Measurements from ENCODE around the gene SIRT5. TPM values are rescaled to one million over a fixed set of nuclear protein-coding genes. Genes with fewer than 3 reads are reported as not detected.

The SIRT5 gene
- polyA plus RNA-seq, 3 donors = 3.3 to 5.0 (median 3.4) TPM

GRCh38 chr6:13572240-13572639, 2.2 kb upstream of the SIRT5 start:
- H3K27ac ChIP-seq (ENCODE audit: low read depth in 1 of 2, low read length in 2 of 2) = no peak overlapping the region
- 89% methylated on average over 6 of the region's 7 CpGs for WGBS (ENCODE audit: insufficient coverage)
- no peak overlapping the region for H3K9ac ChIP-seq (ENCODE audit: insufficient read depth, low read length, poor library complexity, severe bottlenecking)
- no peaks in the 10 kb centered on the region for H3K27me3 ChIP-seq (ENCODE audit: control insufficient read depth in 2 of 2, insufficient read depth in 2 of 2, low read length in 2 of 2)
- no peaks in the 10 kb centered on the region for H3K79me2 ChIP-seq (ENCODE audit: insufficient read depth, low read length)
- intact Hi-C loops (cut with micrococcal nuclease) = loop anchor here (5.0 to 10.0 kb wide), 5 partner anchors 45 to 235 kb away; partner anchors contain the start of genes GFOD1 (in 2 of the 2) and NOL7 (in 1 of the 2)
- no peak overlapping the region for H2AFZ ChIP-seq (ENCODE audit: insufficient read depth, low read depth, low read length, poor library complexity, severe bottlenecking)
- Mint-ChIP-seq H3K27ac (no peak overlapping the region), H3K36me3 (peaks cover 0 to 5% of the 10 kb centered on the region in 2 donors), H3K4me1 (peaks cover 17% of the 10 kb centered on the region), H3K4me3 (no peak overlapping the region), H3K9me3 (peaks cover 0 to 2% (median 0%) of the 10 kb centered on the region in 7 donors), H3K27me3 (ENCODE audit: low read depth in 3 of 3) (peaks cover 4 to 6% (median 4%) of the 10 kb centered on the region in 3 donors)
- peaks cover 11 to 16% of the 10 kb centered on the region in 2 donors for H3K4me1 ChIP-seq (ENCODE audit: control insufficient read depth in 1 of 2, insufficient read depth in 2 of 2, low read length in 2 of 2)
- no peaks in the 10 kb centered on the region for H3K36me3 ChIP-seq (replicated peaks in 1 of 2; ENCODE audit: control insufficient read depth in 1 of 2, insufficient read depth in 2 of 2, low read length in 2 of 2)
- DNase-seq = no peak
- no peak overlapping the region for H3K4me3 ChIP-seq (replicated peaks in 1 of 3; ENCODE audit: low read depth in 2 of 3, low read length in 3 of 3)
- TF ChIP-seq CTCF (IDR thresholded peaks at IDR 0.05) = no peak
- H3K9me3 ChIP-seq (replicated peaks in 1 of 2; ENCODE audit: control insufficient read depth in 1 of 2, insufficient read depth in 1 of 2, low read length in 2 of 2) = no peaks in the 10 kb centered on the region
- no peaks in the 10 kb centered on the region for H4K20me1 ChIP-seq (ENCODE audit: insufficient read depth, low read length)
- H3K4me2 ChIP-seq (replicated peaks; ENCODE audit: extremely low read depth, low read length, poor library complexity, severe bottlenecking) = no peak overlapping the region

- peak overlapping the region; percentile 70 for H2AFZ ChIP-seq (ENCODE audit: insufficient read depth, low read depth, low read length, poor library complexity, severe bottlenecking)
- 100% methylated on average over 2 of the region's 16 CpGs for WGBS (ENCODE audit: insufficient coverage)
Measured at GRCh38 chr6:13572951-13573654, 1.3 kb upstream of the SIRT5 start.

More at GRCh38 chr6:13572951-13573654, 1.3 kb upstream of the SIRT5 start:
- peaks cover 4 to 6% (median 4%) of the 10 kb centered on the region in 3 donors for H3K27me3 Mint-ChIP-seq (ENCODE audit: low read depth in 3 of 3)
- H3K4me3 Mint-ChIP-seq = peak overlapping the region; percentile 85 to 96
- peaks cover 17% of the 10 kb centered on the region for H3K4me1 Mint-ChIP-seq
- Histone ChIP-seq H3K4me2 (replicated peaks; ENCODE audit: extremely low read depth, low read length, poor library complexity, severe bottlenecking) (peak overlapping the region; percentile 92), H3K27me3 (ENCODE audit: control insufficient read depth in 2 of 2, insufficient read depth in 2 of 2, low read length in 2 of 2) (no peaks in the 10 kb centered on the region), H3K4me3 (replicated peaks in 1 of 3; ENCODE audit: low read depth in 2 of 3, low read length in 3 of 3) (peak overlapping the region in 2 of 3 experiments; percentile 71 to 94), H4K20me1 (ENCODE audit: insufficient read depth, low read length) (no peaks in the 10 kb centered on the region), H3K79me2 (ENCODE audit: insufficient read depth, low read length) (no peaks in the 10 kb centered on the region), H3K4me1 (ENCODE audit: control insufficient read depth in 1 of 2, insufficient read depth in 2 of 2, low read length in 2 of 2) (peaks cover 11 to 16% of the 10 kb centered on the region in 2 donors), H3K9me3 (replicated peaks in 1 of 2; ENCODE audit: control insufficient read depth in 1 of 2, insufficient read depth in 1 of 2, low read length in 2 of 2) (no peaks in the 10 kb centered on the region), H3K27ac (ENCODE audit: low read depth in 1 of 2, low read length in 2 of 2) (peak overlapping the region in 1 of 2 donors; percentile 92), H3K36me3 (replicated peaks in 1 of 2; ENCODE audit: control insufficient read depth in 1 of 2, insufficient read depth in 2 of 2, low read length in 2 of 2) (no peaks in the 10 kb centered on the region), H3K9ac (ENCODE audit: insufficient read depth, low read length, poor library complexity, severe bottlenecking) (no peak overlapping the region)
- H3K36me3 Mint-ChIP-seq = peaks cover 0 to 5% of the 10 kb centered on the region in 2 donors
- H3K27ac Mint-ChIP-seq = peak overlapping the region in 6 of 7 donors; percentile 16 to 96 (median 82)
- intact Hi-C loops (cut with micrococcal nuclease) = loop anchor here (5.0 to 10.0 kb wide), 5 partner anchors 44 to 236 kb away; partner anchors contain the start of genes GFOD1 (in 2 of the 2) and NOL7 (in 1 of the 2)
- TF ChIP-seq CTCF (IDR thresholded peaks at IDR 0.05) = no peak
- no peak for DNase-seq
- peaks cover 0 to 2% (median 0%) of the 10 kb centered on the region in 7 donors for H3K9me3 Mint-ChIP-seq
